Activated CD8-positive, alpha-beta memory T cell treated with anti-CD3 and anti-CD28 coated beads, Interleukin-2, amount 50 U/mL, for 48 hours (primary cell): ENCODE results near the gene SDK2.

Experiments used
- DNase-seq: peaks from one replicate; pipeline ENCODE4 v3.0.0-alpha.2; 2020

The SDK2 gene

DNA sequence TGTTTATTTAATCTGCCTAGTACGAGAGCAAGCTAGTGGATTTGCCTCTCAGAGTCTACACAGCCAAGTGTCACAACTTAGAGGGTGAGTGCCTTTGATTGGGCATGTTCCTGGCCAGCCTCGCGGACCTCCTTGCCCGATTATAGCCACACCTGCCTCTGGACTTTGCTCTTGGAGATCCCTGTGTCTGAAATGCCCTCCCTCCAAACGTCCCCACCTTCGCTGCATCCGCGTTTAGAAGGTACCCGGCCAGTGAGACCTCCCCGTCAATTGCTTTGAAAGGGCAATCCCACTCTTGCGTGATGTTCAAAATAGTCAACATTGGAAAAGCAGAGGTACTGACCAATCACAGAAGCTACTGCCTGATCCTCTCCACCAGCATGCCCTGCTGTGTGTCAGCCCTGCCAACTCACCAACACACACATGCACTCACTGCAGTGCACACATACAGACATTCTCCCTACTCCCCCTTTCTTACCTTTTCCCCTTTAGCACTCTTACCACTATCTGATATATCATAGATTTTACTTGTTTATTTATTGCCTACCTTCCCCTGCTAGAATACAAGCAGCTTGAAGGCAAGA, 6.5 kb upstream of the SDK2 start:
- no peak for DNase-seq

DNA sequence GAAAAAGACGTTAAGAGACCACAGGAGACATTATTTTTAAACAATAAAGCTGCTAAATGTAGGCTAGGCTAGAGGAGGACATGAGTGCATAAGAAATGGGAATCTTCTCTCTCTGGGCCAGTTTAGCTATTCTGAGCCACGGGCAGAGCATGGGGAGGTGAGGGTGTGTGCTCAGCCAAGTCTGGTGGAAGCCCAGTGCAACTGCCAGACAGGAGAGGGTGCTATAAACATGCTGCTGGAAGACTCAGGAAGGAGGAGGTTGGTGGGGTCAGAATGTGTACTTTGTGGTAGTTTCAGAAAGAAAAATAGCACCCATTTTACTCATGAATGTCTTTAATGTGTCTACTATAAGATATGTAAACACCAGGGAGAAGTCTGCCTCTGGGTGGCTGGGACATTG, 5.9 kb upstream of the SDK2 start:
- no peak for DNase-seq

DNA sequence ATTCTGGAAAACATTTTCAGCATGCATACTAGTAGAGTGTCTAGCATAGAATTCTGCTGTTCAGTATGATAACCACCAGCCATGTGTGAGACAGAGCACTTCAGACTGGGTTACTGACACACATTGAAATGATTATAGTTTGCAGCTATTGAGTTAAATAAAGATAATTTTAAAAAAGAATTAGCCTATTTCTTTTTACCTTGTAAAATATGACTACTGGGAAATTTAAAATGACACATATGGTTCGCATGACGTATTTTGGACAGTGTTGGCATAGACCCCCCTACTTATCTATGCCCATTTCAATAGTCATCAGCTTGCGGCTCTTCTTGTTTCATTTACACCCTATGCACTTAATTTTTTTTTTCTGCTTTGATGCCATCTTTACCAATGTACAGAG, 4.7 kb upstream of the SDK2 start:
- no peak for DNase-seq

DNA sequence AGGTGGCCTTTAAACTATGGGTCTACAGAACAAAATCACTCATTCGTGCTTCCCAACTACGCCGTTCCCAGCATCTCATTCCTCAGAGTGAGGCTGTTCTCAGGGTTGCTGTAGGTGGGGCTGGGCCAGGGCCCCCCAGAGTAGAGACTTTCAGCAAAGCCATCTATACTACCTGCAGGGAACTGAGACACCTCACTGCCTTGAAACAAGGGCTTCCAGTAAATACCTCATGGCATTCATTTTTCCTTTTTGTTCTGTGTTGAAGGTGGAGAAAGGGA, 4.2 kb upstream of the SDK2 start:
- DNase-seq = no peak

DNA sequence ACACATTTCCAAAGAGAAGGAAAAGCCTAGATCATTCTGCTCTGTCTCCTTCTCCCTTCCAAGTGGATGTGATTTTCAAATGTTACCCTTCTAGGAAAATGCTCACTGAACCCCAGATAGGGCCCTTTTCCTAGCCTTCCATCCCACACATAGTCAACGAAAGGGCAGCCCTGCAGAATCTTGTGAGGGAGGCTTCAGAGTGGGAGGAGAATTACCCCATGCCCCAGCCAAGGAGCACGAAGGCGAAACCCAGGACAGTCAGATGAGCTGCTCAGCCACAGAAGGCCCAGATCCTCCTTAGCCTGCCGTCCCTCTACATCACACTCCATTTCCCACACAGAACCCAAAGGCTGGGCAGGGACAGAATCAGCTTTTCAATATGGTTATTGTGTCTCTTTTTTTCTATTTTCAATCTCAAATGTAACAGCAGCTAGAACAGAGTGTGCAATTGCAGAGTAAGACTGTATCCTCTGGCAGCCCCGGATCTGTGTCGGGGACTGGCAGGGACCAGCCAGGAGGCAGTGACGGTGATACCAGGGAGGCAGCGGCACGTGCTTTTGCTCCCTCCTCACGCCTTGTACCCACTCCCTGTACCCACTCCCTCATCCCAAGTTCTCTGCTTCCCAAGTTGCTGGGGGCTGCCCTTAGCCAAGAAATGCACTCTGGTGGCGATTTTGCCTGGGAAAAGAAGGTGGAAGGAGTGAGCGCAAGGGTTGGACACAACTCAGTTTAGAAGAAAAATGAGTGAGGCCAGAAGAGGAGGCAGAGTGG, 3.7 kb upstream of the SDK2 start:
- DNase-seq = no peak

DNA sequence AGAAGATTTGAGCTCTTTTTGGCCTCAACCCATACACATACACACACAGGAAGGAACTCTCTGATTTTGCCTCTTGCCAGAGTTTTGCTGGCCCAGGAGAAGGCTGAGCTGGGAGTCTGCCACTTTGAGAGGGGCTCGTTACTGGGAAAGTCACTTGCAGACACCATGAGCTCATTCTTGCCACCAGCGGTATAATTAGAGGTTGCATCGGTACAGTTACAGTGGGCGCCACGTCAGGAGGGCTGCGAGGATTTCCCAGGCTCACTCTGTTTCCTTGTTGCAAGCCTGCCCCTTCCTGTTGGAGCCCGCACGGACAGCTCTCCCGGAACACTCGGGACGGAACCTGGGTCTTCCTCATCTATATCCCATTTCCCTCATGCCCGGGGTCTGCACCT, 3.1 kb upstream of the SDK2 start:
- DNase-seq = no peak

DNA sequence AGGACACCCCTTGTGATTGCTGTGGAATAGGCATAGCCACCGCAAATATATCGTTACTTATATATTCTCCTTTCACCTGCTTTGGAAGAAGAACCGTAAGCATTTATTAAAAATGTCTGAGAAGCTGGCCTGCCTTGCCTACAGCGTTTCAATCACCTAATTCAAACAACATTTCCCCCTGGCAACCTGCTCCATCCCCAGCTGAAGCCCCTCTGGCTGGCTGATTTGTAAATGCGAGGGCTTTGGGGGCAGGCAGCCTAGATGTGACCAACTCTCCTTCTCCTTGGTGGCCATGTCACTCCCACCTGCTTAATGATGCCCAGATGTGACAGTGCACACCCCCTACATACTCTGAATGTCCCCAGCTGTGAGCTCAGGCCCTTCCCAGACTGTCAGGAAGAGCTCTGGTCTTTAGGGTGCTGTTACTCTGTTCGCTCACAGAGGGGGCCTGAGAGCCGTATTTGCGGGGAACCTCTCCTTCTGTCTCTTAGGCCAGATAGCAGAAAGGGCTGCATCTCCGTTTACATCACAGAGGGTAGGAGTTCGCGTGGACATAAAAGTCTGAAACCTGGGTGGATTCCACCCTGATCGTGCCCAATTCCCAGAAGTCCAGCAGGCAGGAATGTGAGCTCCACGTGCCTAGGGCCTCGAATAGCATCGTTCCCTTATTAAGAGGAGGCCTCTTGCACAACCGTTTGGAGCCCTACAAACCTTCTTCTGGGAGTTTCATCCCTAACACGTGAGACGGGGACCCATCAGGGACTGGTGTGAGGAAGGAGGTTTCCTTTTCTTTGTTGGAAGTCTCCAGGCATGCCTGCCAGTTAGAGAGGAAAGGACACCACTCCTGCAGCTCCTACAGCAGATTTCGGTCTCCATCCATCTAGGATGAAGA, 2.4 kb upstream of the SDK2 start:
- DNase-seq = peak; percentile 45

DNA sequence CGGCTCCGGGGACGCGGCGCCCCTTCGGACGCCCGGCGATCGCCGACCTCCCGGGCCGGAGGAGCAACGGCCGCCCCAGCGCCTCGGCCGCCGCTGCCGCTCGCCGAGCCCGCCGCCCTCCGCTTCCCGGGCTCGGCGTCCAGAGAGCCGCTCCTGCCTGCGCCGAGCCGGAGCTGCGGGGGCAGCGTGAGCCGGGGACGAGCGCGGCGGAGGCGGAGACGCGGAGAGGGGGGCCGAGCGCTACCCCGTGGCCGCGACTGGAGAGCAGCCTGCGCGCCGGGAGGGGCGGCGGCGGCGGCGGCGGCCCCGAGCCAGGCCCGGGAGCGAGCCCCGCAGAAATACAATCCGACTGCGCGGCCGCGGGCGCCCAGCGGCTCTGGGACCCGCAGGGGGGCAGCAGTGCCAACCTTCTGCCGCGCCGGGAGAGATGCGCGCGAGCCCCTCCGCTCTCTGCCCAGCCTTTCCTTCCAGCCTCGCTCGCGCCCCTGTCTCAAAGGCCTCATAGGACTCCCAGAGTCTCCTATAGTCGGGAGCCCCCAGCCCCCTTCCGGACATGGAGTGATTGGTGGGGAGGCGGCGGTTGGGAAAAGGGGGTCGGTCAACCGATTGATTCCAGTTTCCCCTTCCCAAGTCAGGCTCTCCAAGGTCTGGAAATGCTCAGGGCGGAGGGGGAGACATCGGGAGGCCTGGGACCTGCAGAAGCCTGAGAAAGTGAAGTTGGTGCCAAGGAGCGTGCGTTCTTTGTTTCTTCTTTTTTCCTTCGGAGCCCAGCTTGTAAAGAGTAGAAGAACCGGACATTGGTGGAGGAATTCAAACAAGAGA, 1.0 kb upstream of the SDK2 start:
- DNase-seq = peak; percentile 65

DNA sequence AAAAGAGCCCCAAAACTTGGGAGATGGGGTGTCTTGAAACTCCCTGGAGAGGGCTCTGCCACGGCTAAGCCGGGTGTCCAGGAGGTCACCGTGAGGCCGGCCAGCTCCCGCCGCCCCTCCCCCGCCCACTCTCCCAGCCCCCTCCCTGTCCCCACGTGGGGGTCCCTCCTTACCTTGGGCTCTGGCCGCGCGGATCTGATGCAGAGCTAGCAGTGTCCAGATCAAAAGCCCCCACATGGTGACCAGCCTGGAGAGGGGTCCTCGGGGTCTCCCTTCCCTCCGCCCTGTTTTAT, 447 bp downstream of the SDK2 start:
- no peak for DNase-seq

DNA sequence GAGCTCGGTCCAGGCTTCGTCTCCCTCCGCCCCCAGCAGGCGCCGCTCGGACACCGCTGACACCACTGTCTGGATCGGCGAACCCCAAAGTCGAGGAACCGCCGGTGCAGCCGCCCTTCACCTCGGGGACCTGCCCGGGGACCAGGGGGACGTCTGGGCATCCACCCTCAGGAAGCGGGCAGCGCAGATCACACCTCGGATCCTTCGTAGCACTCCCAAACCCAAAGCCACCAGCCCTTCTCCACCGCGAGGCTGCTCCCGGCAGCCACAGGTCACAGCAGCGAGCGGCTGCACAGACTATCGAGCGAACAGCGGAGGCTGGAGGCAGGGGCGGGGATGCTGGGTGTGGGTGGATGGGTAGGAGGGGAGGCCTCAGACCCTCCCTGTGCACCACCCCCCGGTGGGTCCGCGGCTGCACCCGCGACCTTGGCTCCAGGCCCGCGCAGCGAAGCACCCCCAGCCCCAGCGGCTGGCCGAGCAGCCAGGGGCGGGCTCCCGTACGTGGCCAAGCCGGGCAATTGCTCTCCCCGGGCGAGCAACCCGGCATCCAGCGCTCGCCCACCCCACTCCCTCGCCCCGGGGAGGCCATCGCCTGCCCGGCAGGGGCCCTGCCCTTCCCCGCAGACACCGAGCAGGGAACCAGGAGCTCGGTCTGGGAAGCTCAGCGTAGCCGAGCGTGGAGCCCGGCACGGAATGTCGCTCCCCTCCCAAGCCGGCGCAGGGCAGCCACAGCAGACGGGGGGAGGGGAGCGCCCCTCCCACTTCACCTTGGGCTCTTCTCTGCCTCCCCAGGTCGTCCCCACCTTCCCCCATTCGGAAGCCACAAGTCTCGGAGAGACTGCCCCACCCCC, 1.0 kb downstream of the SDK2 start:
- DNase-seq = peak; percentile 65

DNA sequence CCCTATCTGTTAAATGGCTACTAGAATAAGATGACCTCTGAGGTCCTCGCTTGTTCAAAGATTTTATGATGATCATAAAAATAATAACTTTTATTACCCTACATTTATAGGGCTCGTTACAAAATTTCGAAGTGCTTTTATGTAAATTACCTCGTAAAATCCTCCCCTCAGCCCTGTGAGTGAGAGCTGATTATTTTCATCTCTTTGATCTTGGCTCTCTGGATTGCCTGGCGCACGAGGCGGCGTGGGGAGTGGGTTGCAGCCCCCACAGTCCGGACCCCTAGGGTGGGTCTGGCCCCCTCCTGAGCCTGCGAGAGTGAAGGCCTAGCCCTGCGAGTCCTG, 1.6 kb downstream of the SDK2 start:
- DNase-seq = no peak

DNA sequence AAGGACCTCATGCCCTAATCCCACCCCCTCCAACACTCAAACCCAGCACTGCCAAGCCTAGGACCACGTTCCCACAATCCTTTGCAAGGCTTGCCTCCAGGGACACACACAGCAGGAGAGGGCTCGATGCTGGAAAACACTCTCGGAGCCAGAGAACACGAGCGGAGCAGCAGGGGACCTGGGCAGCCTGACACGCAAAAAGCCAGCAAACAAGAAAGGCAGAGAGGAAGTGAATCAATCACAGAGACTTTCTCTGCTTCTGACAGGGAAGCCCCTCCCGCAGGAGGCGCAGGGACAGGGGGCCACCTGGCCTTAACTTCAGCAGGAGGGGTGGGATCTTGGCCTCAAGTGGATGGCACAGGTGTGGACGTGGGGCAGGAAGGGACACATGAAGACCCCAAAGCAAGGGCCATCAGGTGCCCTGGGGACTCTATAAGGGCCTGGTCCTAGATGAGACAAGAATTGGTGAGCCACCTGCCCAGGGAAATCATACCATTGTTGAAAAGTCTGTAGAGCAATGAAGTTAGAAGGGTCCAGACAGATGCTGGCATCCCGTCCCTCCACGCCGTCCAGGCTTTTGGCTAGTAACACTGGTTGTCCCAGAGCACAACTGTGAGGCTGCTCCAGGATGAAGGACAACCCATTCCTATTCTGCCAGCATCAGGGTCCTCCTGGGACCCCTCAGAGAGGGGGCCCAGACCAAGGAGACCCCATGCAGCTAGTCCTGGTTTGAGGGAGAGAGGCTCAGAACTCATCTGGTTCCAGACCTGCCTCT, 2.2 kb downstream of the SDK2 start:
- no peak for DNase-seq

DNA sequence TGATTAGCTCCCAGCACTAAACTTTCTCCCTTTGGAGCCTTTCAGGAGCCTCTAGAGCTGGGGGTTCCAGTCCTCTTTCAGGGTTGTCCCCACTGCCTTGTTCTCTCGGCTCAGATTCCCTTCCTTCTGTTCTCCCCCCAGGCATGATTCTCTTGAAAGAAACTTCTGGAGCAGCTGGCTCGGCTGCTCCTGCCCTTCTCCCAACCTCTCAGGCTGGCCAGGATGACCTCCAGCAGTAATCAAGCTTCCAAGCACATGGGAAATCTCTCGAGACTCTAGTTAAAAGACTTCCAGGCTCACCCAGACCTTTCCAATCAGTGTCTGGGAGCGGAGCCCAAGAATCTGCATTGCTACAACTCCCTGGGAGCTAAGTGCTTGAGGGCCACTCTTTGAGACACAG, 3.6 kb downstream of the SDK2 start:
- no peak for DNase-seq

DNA sequence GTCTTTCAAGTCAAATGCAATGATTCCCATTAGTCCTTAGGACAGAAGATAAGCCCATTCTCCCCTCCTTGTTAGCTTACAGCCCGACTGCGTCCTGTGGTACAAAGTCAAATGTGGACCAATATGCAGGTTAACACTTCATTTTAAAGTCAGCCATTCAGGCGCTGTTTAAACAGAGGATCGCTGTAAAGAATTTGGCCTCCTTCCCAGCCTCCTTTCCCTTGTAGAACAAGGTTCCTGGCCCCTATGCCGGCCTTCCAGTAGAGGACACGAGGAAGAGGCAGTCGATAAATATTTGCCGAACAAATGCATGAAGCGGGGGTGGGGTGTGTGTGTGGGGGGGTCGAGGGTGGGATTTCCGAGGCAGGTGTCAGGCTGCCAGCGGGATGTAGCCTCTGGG, 4.3 kb downstream of the SDK2 start:
- DNase-seq = no peak

DNA sequence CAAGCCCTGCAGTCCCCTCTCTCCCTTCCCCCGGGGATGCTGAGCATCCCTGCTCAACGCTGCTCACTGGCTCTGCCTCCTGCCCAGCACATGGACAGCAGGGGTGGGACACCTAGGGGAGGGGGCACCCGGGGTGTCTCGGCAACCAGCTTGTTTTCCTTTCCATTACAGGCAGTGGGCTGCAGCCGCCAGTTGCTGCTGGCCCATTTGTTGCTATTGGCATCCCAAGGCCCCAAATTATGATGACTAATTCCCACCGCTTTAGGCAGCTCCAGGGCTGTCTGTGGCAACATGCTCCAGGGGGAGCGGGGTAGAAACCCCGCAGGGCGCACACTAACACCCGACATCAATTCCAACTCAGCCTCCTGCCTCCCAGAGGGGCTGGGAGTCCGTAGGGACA, 4.9 kb downstream of the SDK2 start:
- no peak for DNase-seq

DNA sequence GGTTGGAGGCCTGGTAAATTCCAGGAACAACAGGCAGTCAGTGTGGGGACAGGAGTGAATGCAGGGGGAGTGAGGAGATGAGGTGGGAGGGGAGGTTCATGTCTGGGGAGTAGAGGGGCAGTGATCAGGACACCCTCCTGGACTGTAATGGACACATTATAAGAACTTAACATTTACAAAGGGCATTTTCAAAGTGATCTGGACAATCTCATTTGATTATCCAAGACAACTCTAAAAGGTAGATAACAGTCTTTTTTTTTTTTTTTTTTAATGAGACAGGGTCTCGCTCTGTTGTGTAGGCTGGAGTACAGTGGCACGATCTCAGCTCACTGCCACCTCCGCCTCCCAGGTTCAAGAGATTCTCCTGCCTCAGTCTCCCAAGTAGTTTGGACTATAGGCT, 5.7 kb downstream of the SDK2 start:
- no peak for DNase-seq

DNA sequence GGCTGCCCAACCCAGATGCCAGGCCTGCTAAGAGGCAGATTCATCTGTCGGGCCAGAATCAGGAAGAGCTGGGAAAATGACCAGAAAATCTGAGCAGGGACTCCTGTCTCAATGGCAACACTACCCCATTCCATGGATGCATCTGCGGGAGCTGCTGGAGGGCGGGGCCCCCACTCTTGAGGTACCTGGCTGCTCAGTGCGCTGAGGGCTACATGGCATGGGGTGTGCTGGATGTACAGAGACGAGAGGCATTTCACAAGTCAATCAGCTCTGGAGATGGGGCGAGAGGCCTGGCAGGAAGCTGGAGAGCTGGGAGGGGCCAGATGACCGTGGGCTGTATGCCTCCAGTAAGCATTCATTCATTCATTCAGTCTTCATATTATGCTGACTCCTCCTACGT, 6.4 kb downstream of the SDK2 start:
- no peak for DNase-seq

DNA sequence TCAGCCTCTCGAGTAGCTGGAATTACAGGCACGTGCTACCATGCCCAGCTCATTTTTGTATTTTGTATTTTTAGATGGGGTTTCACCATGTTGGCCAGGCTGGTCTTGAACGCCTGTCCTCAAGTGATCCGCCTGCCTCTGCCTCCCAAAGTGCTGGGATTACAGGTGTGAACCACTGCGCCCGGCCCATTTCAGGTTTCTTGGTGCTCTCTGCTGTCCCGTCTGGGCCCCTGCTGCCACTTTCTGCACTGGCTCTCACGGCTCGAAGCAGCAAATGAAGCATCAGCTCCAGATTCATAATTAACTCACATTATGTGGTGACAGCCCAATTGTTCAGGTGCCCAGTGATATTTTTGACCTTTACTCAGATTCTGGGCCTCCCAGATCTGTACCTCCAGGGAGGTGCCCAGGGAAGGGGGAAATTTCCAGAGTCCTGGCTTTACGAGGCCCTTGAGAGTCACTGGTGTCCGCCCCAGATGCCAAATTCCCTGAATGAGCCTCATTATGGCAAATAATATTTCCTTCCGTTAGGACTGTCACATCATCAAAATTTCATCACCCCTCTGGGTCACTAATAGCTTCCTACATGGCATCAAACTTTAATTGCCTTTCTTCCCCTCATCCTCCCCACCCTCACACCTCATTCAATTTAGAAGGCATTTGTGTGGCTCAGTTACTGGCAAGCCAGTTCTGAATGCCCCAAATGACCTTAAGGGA, 9.0 kb downstream of the SDK2 start:
- DNase-seq = no peak

DNA sequence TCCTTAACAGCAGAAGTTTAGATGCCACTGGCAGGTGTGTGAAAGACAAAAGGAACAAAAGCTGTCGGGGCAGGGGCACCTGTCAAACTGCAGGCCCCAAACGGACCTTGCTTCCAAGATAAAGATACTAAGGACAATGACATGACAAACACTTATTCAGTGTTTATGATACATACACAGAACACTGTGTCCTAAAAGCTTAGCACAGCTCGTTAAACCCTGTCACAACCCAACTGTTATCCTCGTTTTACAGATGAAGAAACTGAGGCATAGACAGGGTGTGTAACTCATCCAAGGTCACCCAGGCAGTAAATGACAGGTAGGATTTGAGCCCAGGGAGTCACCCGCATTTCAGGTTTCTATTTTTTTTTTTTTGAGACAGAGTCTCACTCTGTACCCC, 9.6 kb downstream of the SDK2 start:
- DNase-seq = no peak

DNA sequence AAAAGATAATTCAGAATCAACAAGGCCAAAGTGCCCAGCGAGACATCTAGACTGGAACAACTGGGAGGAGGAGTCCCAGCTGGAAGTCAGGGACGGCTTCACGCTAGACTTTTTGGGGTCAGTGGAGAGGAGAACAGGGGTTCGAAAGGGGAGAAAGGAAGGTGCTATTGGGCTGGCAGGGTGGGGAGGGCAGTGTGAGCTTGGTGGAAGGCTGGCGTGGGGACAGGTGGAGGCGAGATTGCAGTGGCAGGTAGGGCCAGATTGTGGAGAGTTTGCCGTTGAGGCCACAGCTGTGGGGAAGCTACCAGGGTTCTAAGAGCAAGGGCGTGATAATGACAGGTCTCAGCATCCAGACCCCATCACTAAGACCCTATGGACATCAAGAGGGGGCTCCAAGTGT, 10.5 kb downstream of the SDK2 start:
- no peak for DNase-seq

DNA sequence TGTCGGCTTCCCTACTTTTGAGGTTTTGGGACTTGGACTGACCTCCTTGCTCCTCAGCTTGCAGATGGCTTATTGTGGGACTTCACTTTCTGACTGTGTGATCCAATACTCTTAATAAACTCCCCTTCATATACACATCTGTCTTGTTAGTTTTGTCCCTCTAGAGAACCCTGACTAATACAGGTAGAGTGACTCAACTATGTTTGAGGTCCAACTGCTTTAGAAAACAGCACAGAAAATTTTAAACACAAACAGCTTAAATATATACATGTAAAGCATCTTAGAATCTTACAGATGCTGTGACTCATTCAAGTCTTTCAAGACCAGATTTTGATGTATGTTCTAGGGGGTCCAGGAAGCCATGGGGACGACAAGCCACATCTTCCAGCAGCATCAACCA, 11.7 kb downstream of the SDK2 start:
- no peak for DNase-seq
